ENCODE data around the gene CALD1. TPM values are rescaled to one million over a fixed set of nuclear protein-coding genes. Genes with fewer than 3 reads are reported as not detected.

CALD1 gene
- total and polyA plus RNA-seq, 2 donors = 17.8 to 78.9 TPM

GRCh38 chr7:134740376-134740775 lies 39.1 kb upstream of the CALD1 start:
- Histone ChIP-seq H3K36me3 (ENCODE audit: control insufficient read depth in 2 of 2, insufficient read depth in 2 of 2, low read length in 1 of 2) (no peaks in the 10 kb centered on the region), H3K27ac (ENCODE audit: low read depth in 1 of 2, low read length in 1 of 2) (no peak overlapping the region), H3K27me3 (ENCODE audit: control insufficient read depth in 2 of 2, insufficient read depth in 1 of 2, low read length in 1 of 2) (no peaks in the 10 kb centered on the region), H3K9me3 (ENCODE audit: control insufficient read depth in 2 of 2, insufficient read depth in 1 of 2, low read length in 1 of 2) (no peaks in the 10 kb centered on the region), H3K4me3 (ENCODE audit: low read length in 2 of 2) (no peak overlapping the region), H3K4me1 (ENCODE audit: control insufficient read depth in 2 of 2, insufficient read depth in 2 of 2, low read length in 2 of 2) (no peaks in the 10 kb centered on the region)
- no peak for DNase-seq (ENCODE audit: low read depth in 6 of 9, low spot score in 9 of 9)
- 83% methylated on average over 4 of the region's 4 CpGs for WGBS

GRCh38 chr7:134741907-134742635 lies 37.4 kb upstream of the CALD1 start:
- DNase-seq (ENCODE audit: low read depth in 6 of 9, low spot score in 9 of 9) = no peak
- Histone ChIP-seq H3K9me3 (ENCODE audit: control insufficient read depth in 2 of 2, insufficient read depth in 1 of 2, low read length in 1 of 2) (no peaks in the 10 kb centered on the region), H3K27me3 (ENCODE audit: control insufficient read depth in 2 of 2, insufficient read depth in 1 of 2, low read length in 1 of 2) (no peaks in the 10 kb centered on the region), H3K27ac (ENCODE audit: low read depth in 1 of 2, low read length in 1 of 2) (no peak overlapping the region), H3K4me3 (ENCODE audit: low read length in 2 of 2) (no peak overlapping the region), H3K4me1 (ENCODE audit: control insufficient read depth in 2 of 2, insufficient read depth in 2 of 2, low read length in 2 of 2) (no peaks in the 10 kb centered on the region), H3K36me3 (ENCODE audit: control insufficient read depth in 2 of 2, insufficient read depth in 2 of 2, low read length in 1 of 2) (no peaks in the 10 kb centered on the region)
- 84% methylated on average over 3 of the region's 3 CpGs for WGBS

GRCh38 chr7:134742688-134743350 lies 36.6 kb upstream of the CALD1 start:
- Histone ChIP-seq H3K36me3 (ENCODE audit: control insufficient read depth in 2 of 2, insufficient read depth in 2 of 2, low read length in 1 of 2) (no peaks in the 10 kb centered on the region), H3K27ac (ENCODE audit: low read depth in 1 of 2, low read length in 1 of 2) (no peak overlapping the region), H3K4me3 (ENCODE audit: low read length in 2 of 2) (no peak overlapping the region), H3K9me3 (ENCODE audit: control insufficient read depth in 2 of 2, insufficient read depth in 1 of 2, low read length in 1 of 2) (no peaks in the 10 kb centered on the region), H3K27me3 (ENCODE audit: control insufficient read depth in 2 of 2, insufficient read depth in 1 of 2, low read length in 1 of 2) (no peaks in the 10 kb centered on the region), H3K4me1 (ENCODE audit: control insufficient read depth in 2 of 2, insufficient read depth in 2 of 2, low read length in 2 of 2) (no peaks in the 10 kb centered on the region)
- DNase-seq (ENCODE audit: low read depth in 6 of 9, low spot score in 9 of 9) = no peak
- WGBS = 70% methylated on average over 2 of the region's 2 CpGs

- no peak overlapping the region for H3K4me3 ChIP-seq (ENCODE audit: low read length in 2 of 2)
- no peak for DNase-seq (ENCODE audit: low read depth in 6 of 9, low spot score in 9 of 9)
- H3K27ac ChIP-seq (ENCODE audit: low read depth in 1 of 2, low read length in 1 of 2) = no peak overlapping the region
- H3K36me3 ChIP-seq (ENCODE audit: control insufficient read depth in 2 of 2, insufficient read depth in 2 of 2, low read length in 1 of 2) = no peaks in the 10 kb centered on the region
- no peaks in the 10 kb centered on the region for H3K9me3 ChIP-seq (ENCODE audit: control insufficient read depth in 2 of 2, insufficient read depth in 1 of 2, low read length in 1 of 2)
- WGBS = 89% methylated on average over 3 of the region's 3 CpGs
- no peaks in the 10 kb centered on the region for H3K4me1 ChIP-seq (ENCODE audit: control insufficient read depth in 2 of 2, insufficient read depth in 2 of 2, low read length in 2 of 2)
- H3K27me3 ChIP-seq (ENCODE audit: control insufficient read depth in 2 of 2, insufficient read depth in 1 of 2, low read length in 1 of 2) = no peaks in the 10 kb centered on the region
Measured at GRCh38 chr7:134744569-134744968, 34.9 kb upstream of the CALD1 start.

- no peak for DNase-seq (ENCODE audit: low read depth in 6 of 9, low spot score in 9 of 9)
- no peaks in the 10 kb centered on the region for H3K27me3 ChIP-seq (ENCODE audit: control insufficient read depth in 2 of 2, insufficient read depth in 1 of 2, low read length in 1 of 2)
Measured at GRCh38 chr7:134747326-134747725, 32.1 kb upstream of the CALD1 start.

GRCh38 chr7:134750083-134751062 lies 29.1 kb upstream of the CALD1 start:
- peak; percentile 4 to 70 (median 38) for DNase-seq (ENCODE audit: low read depth in 6 of 9, low spot score in 9 of 9)
- Histone ChIP-seq H3K4me3 (ENCODE audit: low read length in 2 of 2) (no peak overlapping the region), H3K36me3 (ENCODE audit: control insufficient read depth in 2 of 2, insufficient read depth in 2 of 2, low read length in 1 of 2) (no peaks in the 10 kb centered on the region), H3K27me3 (ENCODE audit: control insufficient read depth in 2 of 2, insufficient read depth in 1 of 2, low read length in 1 of 2) (no peaks in the 10 kb centered on the region), H3K27ac (ENCODE audit: low read depth in 1 of 2, low read length in 1 of 2) (no peak overlapping the region), H3K4me1 (ENCODE audit: control insufficient read depth in 2 of 2, insufficient read depth in 2 of 2, low read length in 2 of 2) (no peaks in the 10 kb centered on the region), H3K9me3 (ENCODE audit: control insufficient read depth in 2 of 2, insufficient read depth in 1 of 2, low read length in 1 of 2) (no peaks in the 10 kb centered on the region)
- 86% methylated on average over 6 of the region's 6 CpGs for WGBS

More at GRCh38 chr7:134747326-134747725, 32.1 kb upstream of the CALD1 start:
- H3K4me3 ChIP-seq (ENCODE audit: low read length in 2 of 2) = no peak overlapping the region
- H3K9me3 ChIP-seq (ENCODE audit: control insufficient read depth in 2 of 2, insufficient read depth in 1 of 2, low read length in 1 of 2) = no peaks in the 10 kb centered on the region
- WGBS = 96% methylated on average over 5 of the region's 5 CpGs
- H3K36me3 ChIP-seq (ENCODE audit: control insufficient read depth in 2 of 2, insufficient read depth in 2 of 2, low read length in 1 of 2) = no peaks in the 10 kb centered on the region
- H3K4me1 ChIP-seq (ENCODE audit: control insufficient read depth in 2 of 2, insufficient read depth in 2 of 2, low read length in 2 of 2) = no peaks in the 10 kb centered on the region
- no peak overlapping the region for H3K27ac ChIP-seq (ENCODE audit: low read depth in 1 of 2, low read length in 1 of 2)

- H3K4me3 ChIP-seq (ENCODE audit: low read length in 2 of 2) = no peak overlapping the region
- 92% methylated on average over 6 of the region's 6 CpGs for WGBS
- no peaks in the 10 kb centered on the region for H3K4me1 ChIP-seq (ENCODE audit: control insufficient read depth in 2 of 2, insufficient read depth in 2 of 2, low read length in 2 of 2)
Measured at GRCh38 chr7:134752006-134752760, 27.3 kb upstream of the CALD1 start.

GRCh38 chr7:134755422-134756022 lies 23.9 kb upstream of the CALD1 start:
- Histone ChIP-seq H3K27ac (ENCODE audit: low read depth in 1 of 2, low read length in 1 of 2) (no peak overlapping the region), H3K9me3 (ENCODE audit: control insufficient read depth in 2 of 2, insufficient read depth in 1 of 2, low read length in 1 of 2) (no peaks in the 10 kb centered on the region), H3K36me3 (ENCODE audit: control insufficient read depth in 2 of 2, insufficient read depth in 2 of 2, low read length in 1 of 2) (no peaks in the 10 kb centered on the region), H3K4me1 (ENCODE audit: control insufficient read depth in 2 of 2, insufficient read depth in 2 of 2, low read length in 2 of 2) (no peaks in the 10 kb centered on the region), H3K27me3 (ENCODE audit: control insufficient read depth in 2 of 2, insufficient read depth in 1 of 2, low read length in 1 of 2) (peaks cover 0 to 3% of the 10 kb centered on the region in 2 donors), H3K4me3 (ENCODE audit: low read length in 2 of 2) (no peak overlapping the region)
- no peak for DNase-seq (ENCODE audit: low read depth in 6 of 9, low spot score in 9 of 9)
- 62% methylated on average over 1 of the region's 1 CpG for WGBS

More at GRCh38 chr7:134752006-134752760, 27.3 kb upstream of the CALD1 start:
- H3K27me3 ChIP-seq (ENCODE audit: control insufficient read depth in 2 of 2, insufficient read depth in 1 of 2, low read length in 1 of 2) = no peaks in the 10 kb centered on the region
- no peaks in the 10 kb centered on the region for H3K9me3 ChIP-seq (ENCODE audit: control insufficient read depth in 2 of 2, insufficient read depth in 1 of 2, low read length in 1 of 2)
- H3K36me3 ChIP-seq (ENCODE audit: control insufficient read depth in 2 of 2, insufficient read depth in 2 of 2, low read length in 1 of 2) = no peaks in the 10 kb centered on the region
- no peak for DNase-seq (ENCODE audit: low read depth in 6 of 9, low spot score in 9 of 9)
- no peak overlapping the region for H3K27ac ChIP-seq (ENCODE audit: low read depth in 1 of 2, low read length in 1 of 2)
